Lower leg skin (tissue), 4 donors: ENCODE results near the gene ACOX1. TPM values are rescaled to one million over a fixed set of nuclear protein-coding genes. Genes with fewer than 3 reads are reported as not detected.

Experiments
- DNase-seq, 2 donors: peaks; one replicate each; pipeline ENCODE4 v3.0.0-alpha.2; 2019; ENCODE audit warnings: low spot score in 2 of 2
- H3K4me3 ChIP-seq: fragments of 200-600 bp; sonication (generic); 2 replicates; pipeline ENCODE4 v1.5.1; 2017; ENCODE audit warnings: mild to moderate bottlenecking, low read depth; ENCODE audit not compliant: poor library complexity, severe bottlenecking
- POLR2A ChIP-seq, 2 donors: fragments of 450-650 bp; IDR thresholded peaks; one replicate each; pipeline ENCODE4 v1.6.1; 2016 to 2017; ENCODE audit warnings: antibody characterized with exemption in 2 of 2, mild to moderate bottlenecking in 1 of 2, moderate library complexity in 1 of 2
- WGBS, 2 donors: methylation state at CpG; one replicate each; pipeline ENCODE4 v1.1.5; 2018; 5-methylcytosine and 5-hydroxymethylcytosine counted together
- intact Hi-C: fragments of 100-400 bp; cut with DNase I; formaldehyde crosslinking; loops from one replicate; pipeline ENCODE4 v1.15.0; 2023; ENCODE audit warnings: low total_unique reads
- total RNA-seq, 4 donors: library from RNA; depleted of rRNA; stranded (reverse); fragments of >200 nt; gene quantifications; one replicate each; pipeline ENCODE4 v1.1.0, GENCODE V29; 2016
- TF ChIP-seq, protein P1 (sequence below), 3 donors: fragments of 450-650 bp; IDR thresholded peaks; one replicate each; pipeline ENCODE4 v1.5.1; 2016; ENCODE audit warnings: antibody characterized with exemption in 3 of 3, mild to moderate bottlenecking in 3 of 3, moderate library complexity in 2 of 3

Gene ACOX1
- total RNA-seq, 4 donors from 2014 or later: 71.2 to 102 (median 81.3) TPM

DNA sequence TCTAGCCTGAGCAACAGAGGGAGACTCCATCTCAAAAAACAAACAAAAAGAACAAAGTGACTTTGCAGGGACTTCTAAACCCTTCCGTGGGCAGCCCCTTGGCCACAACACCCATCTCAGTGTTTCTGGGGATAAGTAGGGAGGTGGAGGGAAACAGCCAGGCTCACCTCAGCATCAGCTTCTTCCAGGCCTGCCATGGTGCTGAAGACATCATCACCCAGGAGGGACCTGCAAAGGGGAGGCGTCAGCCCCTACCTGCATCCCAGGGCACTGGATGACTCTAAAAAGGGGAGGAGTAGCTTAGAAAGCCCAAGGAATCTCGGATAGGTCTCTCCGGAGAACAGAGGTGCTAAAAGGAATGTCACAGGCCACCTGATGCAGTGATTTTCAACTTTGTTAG, 47.9 kb downstream of the ACOX1 start:
- H3K4me3 ChIP-seq: no peak overlapping the region
- no peak for TF ChIP-seq POLR2A (IDR thresholded peaks at IDR 0.05)
- TF ChIP-seq, protein P1, sequence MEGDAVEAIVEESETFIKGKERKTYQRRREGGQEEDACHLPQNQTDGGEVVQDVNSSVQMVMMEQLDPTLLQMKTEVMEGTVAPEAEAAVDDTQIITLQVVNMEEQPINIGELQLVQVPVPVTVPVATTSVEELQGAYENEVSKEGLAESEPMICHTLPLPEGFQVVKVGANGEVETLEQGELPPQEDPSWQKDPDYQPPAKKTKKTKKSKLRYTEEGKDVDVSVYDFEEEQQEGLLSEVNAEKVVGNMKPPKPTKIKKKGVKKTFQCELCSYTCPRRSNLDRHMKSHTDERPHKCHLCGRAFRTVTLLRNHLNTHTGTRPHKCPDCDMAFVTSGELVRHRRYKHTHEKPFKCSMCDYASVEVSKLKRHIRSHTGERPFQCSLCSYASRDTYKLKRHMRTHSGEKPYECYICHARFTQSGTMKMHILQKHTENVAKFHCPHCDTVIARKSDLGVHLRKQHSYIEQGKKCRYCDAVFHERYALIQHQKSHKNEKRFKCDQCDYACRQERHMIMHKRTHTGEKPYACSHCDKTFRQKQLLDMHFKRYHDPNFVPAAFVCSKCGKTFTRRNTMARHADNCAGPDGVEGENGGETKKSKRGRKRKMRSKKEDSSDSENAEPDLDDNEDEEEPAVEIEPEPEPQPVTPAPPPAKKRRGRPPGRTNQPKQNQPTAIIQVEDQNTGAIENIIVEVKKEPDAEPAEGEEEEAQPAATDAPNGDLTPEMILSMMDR (IDR thresholded peaks at IDR 0.05): no peak
- intact Hi-C loops: no loop called here
- 93 to 96% methylated on average over 4 of the region's 4 CpGs for WGBS, 2 donors
- no peak for DNase-seq

DNA sequence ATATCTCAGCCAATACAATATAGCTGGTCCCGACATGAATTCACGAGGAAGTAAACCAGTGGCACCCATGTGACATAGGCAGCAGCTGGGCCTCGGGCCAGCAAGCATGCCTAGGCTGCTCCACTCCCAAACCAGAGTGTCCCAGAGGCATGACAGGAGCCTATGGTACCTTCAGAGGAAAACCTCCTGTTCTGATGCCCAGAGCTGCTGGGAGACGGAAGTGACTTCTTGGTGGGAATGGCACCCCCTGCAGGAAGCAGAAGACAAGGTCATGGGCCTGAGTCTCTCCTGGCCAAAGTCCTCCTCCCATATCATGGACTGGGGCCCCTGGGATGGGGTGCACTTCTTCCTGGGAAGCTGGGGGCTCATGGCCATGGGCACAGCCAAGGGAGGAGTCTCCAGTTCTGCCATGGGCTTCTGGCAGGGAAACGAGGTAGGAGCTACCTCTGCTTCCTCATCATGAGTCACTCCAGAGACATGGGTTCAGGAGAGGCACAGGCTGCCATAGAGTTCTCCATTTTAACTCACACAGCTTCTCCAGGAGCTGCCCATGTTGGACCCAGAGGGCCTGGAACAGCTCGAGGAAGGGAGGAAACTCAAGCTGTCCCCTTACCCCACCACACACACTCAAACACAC, 51.6 kb downstream of the ACOX1 start:
- DNase-seq: peak in 1 of 2 donors; percentile 68
- intact Hi-C loops: no loop called here
- H3K4me3 ChIP-seq: no peak overlapping the region
- TF ChIP-seq, protein P1 (IDR thresholded peaks at IDR 0.05): no peak
- no peak for TF ChIP-seq POLR2A (IDR thresholded peaks at IDR 0.05)
- WGBS, 2 donors: 41 to 43% methylated on average over 6 of the region's 6 CpGs

DNA sequence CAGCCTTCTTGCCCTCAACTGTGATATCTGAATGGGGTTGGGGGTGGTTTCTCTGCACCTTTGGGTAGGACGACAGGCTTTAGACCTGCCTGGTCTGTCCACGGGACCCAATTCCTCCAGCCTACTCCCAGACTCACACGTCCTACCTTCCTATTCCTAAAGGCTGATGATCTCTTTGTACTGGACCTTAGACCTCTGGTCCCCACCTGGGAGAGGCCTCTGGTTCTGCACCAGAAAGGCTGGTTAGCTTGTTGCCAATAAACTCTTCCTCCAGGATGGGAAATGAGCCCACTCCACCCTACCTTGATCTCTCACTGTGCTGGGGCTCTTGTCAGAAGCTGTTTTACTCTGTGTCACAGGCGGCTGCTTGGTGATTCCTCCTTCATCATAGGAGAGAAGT, 52.5 kb downstream of the ACOX1 start:
- intact Hi-C loops: no loop called here
- no peak overlapping the region for H3K4me3 ChIP-seq
- no peak for DNase-seq
- WGBS, 2 donors: 78 to 84% methylated on average over 4 of the region's 4 CpGs
- TF ChIP-seq, protein P1 (IDR thresholded peaks at IDR 0.05): no peak
- no peak for TF ChIP-seq POLR2A (IDR thresholded peaks at IDR 0.05)

DNA sequence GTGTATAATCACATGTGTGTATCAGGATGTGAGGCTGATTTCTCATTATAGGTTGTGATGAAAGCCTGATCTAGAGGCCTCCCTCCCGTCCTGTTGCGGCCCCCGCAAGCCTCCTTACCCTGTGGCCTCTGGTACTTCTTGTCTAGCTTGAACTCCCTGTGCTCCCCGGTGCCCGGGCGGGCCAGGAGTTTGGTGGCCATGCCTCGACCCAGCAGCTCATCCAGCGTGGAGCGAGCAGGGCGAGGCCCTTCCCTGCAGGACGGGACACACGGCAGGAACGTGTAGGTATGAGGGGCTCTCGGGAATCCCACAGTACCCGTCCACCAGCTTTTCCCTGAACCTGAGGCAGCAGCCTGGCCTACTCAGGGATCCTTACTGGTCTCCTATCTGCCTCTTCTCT, 53.1 kb downstream of the ACOX1 start:
- no peak overlapping the region for H3K4me3 ChIP-seq
- WGBS, 2 donors: 79 to 82% methylated on average over 15 of the region's 15 CpGs
- intact Hi-C loops: no loop called here
- TF ChIP-seq, protein P1 (IDR thresholded peaks at IDR 0.05): no peak
- TF ChIP-seq POLR2A (IDR thresholded peaks at IDR 0.05): no peak
- DNase-seq: no peak

DNA sequence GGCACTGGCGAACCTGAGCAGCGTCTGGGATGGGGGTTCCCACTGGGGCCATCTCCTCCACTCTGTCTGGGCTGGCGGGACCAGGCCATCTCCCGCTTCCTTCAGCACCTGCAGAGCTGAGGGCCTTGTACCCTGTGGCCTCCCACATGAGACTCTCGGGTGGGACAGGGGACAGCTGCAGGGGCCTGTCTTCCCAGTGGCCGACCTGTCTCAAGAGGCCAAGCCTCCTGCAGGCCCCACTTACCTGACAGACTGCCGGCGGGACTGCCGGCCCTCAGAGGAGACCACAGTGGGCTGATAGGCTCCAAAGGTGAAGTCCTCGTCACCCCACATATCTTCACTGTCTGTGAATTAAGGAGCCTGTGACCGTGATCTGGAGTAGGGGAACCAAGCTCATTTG, 53.9 kb downstream of the ACOX1 start:
- TF ChIP-seq, protein P1 (IDR thresholded peaks at IDR 0.05): no peak
- TF ChIP-seq POLR2A (IDR thresholded peaks at IDR 0.05): no peak
- no peak overlapping the region for H3K4me3 ChIP-seq
- DNase-seq: no peak
- WGBS, 2 donors: 95% methylated on average over 10 to 11 of the region's 11 CpGs
- intact Hi-C loops: no loop called here
